Fibroblast of skin of left biceps (primary cell): Measurements from ENCODE around the gene MICU2.
"Not testable (repeated sequence)": the region's sequence is repeated elsewhere in the genome, so short reads cannot be mapped to it uniquely, and the experiment has no call there.

Experiments
- DNase-seq, 2 experiments: peaks; one replicate each; pipeline ENCODE4 v3.0.0-alpha.2; 2013; ENCODE audit warnings: low read depth in 2 of 2

MICU2 gene

DNA sequence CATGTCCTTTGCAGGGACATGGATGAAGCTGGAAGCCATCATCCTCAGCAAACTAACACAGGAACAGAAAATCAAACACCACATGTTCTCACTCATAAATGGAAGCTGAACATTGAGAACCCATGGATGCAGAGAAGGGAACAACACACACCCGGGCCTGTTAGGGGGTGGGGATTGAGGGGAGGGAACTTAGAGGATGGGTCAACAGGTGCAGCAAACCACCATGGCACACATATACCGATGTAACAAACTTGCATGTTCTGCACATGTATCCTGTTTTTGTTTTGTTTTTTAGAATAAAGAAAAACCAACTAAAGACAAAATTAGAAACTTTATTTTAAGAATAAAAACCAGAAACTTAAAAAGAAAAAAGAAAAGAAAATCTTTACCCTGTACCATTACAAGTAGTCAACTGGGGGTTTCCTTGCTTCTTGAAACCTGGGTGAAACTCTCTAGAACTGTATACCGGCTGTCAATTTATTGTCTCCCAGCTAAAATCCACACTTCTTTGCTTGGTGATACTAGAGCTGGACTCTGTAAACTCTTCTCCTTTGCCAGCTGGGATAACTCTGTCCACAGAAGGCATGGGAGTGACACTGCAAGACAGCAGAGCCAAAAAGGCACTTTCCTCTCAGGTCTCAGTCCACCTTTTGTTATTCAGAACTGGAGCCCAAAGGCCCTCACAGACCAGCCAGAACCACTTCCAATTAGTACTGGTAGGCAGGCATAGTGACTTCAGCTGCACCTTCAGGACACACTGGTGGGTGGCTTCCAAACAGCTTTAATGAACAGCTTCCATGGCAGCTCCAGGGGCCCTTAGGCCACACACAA is 9.0 kb downstream of the MICU2 start:
- no peak for DNase-seq

DNA sequence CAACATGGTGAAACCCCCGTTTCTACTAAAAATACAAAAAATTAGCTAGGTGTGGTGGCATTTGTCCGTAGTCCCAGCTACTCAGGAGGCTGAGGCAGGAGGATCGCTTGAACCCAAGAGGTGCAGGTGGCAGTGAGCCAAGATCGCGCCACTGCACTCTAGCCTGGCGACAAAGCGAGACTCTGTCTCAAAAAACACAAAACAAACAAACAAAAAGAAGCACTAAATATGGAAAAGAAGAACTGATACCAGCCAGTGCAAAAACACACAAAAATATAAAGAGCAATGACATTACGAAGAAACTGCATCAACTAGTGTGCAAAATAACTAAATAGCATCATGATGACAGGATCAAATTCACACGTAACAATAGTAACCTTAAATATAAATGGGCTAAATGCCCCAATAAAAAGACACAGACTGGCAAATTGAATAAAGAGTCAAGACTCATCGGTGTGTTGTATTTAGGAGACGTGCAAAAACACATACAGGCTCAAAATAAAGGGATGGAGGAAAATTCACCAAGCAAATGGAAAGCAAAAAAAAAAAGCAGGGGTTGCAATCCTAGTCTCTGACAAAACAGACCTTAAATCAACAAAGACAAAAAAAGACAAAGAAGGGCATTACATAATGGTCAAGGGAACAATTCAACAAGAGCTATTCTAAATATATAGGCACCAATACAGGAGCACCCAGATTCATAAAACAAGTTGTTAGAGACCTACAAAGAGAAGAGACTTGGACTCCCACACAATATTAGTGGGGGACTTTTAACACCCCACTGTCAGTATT is 13.1 kb downstream of the MICU2 start:
- not testable (repeated sequence) for DNase-seq

DNA sequence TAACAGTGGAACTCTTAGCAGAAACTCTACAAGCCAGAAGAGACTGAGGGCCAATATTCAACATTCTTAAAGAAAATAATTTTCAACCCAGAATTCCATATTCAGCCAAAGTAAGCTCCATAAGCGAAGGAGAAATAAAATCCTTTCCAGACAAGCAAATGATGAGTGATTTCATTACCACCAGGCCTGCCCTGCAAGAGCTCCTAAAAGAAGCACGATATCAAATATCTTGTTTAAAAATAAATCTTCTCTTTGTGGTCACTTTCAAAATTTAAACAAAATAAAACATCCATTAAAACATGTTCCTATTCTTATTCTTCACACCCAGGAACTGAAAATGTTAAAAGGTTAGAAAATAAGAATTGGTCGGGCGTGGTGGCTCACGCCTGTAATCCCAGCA is 13.7 kb downstream of the MICU2 start:
- DNase-seq, result no peak

DNA sequence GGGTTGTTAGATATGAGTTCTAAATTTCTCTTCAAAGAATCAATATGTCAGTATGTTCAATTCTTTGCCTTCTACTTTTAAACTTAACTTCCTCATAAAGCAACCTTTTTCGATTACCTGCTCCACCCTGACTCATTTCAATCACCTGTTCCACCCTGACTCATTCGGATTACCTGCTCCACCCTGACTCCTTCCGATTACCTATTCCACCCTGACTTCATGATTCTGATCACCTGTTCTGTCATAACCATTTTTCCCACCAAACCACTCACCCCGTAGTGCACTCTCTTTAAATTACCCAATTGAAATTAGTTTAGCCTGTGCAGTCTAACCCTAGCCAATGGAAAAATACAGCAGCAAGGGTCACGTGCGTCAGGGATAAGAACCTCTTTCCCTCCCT is 14.5 kb downstream of the MICU2 start:
- DNase-seq, result not testable (repeated sequence)

DNA sequence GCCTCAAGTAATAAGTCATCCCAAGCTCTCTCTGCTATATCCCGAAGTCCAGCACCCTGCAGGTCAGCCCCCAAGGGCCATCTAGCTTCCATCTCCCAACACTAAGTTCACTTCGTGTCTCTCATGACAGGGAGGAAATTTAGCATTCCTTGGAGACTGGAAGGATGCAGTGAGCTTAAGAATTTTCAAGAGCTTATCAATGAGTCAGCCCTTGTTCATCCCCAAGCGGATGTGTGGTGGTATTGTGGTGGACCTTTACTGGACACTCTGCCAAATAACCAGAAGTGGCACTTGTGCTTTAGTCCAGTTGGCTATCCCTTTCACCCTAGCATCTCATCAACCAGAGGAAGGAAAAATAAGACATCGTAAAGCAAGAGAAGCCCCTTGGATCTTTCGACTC is 15.6 kb downstream of the MICU2 start:
- DNase-seq, result not testable (repeated sequence)

DNA sequence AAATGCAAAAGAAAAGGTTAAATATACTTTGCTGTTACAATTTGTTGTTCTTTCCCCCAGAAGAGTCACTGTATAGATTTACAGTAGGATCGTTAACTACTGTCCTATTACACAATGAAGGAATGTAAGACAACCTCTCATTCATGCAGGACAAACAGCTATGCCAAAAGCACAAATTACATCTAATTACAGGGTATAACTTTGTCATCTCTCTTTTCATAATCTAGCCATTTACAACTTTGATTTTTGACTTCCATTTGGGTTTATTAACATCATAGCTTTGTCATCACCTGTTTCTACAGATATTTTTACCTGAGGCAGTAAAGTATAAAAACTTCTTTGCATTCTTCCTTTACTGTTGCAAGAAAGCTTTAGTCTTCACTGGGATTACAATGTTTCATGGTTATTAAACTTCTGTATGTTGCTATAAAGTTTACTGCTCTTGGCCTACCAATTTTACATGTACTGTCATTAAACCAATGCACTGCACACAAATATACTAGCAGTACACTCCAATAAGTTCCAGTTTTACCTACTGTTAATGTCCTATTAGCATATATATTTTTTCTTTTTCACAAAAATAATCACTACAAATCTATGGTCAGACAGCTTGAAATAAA is 18.9 kb downstream of the MICU2 start:
- no peak for DNase-seq

DNA sequence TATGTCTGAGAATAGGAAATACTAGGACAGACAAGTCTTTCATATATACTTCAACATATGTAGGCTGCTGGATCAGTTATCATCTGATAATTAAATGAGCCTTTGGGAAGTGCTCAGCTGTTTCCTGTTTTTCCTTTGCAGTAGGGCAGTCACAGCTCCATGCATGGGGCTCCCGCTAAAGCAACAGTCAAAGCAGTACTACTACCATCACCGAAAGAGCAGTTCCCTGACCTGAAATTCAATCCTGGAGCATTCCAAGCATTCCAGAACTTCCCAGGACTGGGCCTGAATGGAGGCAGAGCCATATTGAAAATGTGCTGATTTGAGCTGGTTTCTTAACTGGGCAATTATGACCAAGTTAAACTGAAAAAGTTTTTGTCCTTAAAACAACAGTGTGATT is 20.5 kb downstream of the MICU2 start:
- peak; percentile 29 for DNase-seq

DNA sequence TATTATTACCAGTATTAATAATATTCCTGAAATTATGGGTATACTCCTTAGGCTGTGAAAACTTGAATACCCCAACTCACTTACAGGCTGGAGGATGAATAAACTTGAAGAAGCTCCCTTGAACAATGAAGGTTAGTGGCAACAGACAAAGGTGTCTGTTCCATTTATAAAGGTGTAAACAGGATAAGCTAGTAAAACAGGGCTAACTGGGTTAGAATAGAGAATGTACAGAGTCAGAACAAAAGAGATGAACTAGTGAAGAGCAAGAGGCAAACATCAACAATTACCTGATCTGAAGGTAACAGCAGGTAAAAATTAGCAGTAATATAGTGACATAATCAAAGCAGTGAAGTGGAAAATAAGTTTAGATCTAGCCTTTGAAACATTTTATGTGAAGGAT is 23.2 kb downstream of the MICU2 start:
- no peak for DNase-seq

DNA sequence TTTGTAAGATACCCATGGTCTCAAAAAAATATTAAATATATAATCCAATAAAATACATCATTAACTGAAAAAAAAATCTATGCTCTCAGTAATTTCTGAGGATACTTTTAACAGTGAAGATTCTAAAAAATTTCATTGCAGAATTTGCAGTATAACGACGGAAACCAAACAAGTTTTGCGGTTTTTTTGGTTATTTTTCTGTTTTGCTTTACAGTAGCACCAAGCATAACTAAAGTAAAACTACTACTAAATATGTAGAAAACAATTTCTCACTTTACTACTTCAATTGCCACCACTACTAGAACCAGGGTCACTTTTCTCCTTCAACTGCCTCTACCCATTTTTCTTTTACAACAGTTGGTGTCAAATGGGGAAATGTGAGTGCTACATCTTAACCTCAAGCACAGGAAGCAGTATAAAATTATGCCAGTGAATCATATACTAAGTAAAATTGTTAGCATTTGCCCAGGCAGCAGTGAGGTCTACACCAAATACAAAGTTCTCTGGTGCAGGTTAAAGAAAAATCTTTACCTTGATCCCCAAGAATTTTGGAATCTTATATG is 24.1 kb downstream of the MICU2 start:
- no peak for DNase-seq

DNA sequence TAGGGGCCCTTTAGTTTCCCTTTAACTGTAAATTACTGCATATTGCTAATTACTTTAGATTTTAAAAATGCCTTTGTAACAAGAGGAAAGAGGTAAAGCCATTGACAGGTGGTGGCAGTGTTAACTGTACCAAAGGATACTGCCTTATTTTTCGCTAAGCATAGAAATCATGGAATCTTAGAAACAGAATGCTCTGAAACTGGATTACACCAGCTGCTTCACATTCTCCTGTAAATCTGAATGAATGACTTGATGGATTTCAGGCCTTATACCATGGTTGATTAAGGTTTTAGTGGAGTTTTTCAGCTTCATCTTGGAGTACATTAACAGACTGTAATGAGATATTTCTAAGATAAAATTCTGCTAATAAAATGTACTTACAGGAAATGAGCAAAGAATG is 25.2 kb downstream of the MICU2 start:
- no peak for DNase-seq

DNA sequence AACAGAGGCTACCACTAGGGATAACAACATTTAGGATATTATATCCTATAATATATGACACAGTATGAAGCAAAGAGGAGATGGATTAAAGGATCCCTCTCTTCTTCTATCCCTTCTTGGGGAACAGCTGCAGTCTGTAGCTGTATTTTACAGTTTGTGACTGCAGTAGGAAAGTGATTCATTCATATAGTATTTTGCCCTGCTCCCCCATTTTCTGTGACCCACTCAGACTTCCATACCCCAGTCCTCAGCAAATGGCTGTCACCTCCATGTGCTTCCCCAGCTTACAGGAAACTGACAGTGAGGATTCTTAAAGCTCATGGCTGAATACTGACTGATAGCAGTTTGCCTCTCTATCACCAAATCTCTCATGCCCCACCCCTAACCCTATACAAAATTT is 27.5 kb downstream of the MICU2 start:
- no peak for DNase-seq

DNA sequence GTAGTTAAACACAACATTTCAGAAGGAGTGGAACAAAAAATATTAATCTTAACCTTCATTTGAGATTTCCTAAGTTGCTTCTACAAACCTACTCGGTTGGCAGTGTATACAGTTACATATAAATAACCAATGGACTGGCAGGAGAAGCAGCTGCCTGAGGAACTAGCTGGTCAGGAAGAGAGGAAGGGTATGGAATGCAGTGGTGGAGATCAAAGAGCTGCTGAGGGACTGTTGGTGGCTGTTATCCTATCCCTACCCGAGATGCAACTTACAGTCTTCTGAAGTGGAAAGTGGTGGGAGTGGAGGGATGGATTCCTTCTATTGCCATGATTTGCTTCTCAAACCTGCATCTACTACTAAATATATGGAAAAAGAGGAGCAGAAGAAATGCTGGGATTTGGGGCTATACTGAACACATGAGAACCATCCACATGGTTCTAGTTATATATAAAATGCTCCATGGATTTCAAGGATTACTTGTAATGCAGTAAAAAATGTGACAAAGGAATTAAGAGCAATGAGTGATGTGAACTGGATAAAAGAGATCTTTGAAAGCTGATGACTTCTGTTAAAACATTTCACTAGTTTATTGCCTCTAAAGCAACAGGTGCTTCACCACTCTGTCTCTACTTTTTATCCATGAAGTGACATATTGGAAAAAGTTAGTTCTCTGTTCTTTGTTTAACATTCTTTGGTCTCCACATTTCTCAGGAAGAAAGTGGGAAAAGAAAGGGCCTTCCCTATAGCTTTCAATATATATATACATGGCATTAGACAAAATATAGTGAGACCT is 29.9 kb downstream of the MICU2 start:
- no peak for DNase-seq

DNA sequence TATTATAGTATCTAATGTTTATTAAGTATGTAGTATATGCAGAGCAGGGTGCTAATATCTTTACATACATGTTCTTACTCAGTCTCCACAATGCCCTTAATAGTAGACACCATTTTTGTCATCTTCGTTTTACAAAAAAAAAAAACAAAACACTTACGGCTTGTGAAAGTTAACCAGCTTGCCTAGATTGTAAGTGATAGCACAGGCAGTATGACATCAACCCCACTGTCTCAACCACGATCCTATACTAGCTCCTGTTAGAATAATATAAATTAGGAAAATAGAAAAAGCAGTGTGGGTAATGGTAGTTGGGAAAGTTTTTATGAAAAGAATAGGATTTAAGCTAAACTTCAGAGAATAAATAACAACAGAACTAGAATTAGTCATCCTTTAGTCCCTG is 34.3 kb downstream of the MICU2 start:
- DNase-seq, result no peak

DNA sequence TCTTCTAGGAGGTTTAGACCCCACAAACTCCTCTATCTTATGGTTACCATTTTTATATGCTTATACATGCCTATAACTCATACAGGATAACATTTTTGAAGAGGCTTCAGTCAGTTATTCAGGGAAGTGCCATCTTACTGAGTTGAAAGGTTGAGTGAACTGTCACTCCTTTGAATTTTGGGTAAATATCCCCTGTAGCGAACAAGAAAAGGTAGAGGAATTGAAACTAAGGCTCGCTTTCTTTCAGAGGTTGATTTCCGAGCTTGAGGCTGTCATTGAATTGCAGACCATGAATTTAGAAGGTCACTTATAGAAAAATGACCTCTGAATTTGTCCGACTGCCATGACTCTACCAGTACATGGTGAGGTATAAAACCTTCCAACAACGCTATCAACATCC is 35.1 kb downstream of the MICU2 start:
- no peak for DNase-seq

DNA sequence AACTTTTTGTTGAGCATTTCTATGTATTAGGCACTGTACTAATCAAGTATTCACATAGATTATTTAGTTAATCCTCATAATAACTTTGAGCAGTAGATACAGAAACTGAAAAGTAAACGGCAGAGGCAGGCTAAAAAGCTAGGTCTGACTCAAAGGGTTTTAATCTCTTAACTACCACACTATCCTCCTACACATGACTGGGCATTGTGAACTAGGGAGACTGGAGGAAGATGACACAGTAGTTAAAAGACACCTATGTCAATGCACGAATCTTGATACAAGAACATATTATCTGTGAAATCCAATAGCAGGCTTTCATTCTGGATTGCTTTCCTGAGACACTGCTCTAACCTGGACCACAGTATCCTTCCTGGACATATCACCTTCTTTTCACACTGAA is 36.3 kb downstream of the MICU2 start:
- DNase-seq, result no peak

DNA sequence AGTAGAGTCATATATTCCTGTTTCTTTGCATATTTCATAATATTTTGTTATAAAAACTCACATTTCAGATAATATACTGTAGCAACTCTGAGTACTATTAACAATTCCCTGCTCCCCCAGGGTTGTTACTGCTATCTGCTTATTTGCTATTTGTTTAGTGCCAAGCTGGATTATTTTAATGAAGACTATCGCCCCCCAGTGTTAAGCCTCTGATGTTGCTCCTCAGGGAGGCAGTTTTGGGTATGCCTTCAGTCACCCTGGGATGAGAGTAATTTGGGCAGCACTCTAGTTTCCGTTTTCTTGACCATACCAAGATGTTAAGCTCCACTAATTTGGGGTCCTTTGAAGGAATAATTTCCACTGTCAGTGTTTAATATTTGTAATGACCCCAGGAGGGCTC is 46.0 kb downstream of the MICU2 start:
- no peak for DNase-seq

DNA sequence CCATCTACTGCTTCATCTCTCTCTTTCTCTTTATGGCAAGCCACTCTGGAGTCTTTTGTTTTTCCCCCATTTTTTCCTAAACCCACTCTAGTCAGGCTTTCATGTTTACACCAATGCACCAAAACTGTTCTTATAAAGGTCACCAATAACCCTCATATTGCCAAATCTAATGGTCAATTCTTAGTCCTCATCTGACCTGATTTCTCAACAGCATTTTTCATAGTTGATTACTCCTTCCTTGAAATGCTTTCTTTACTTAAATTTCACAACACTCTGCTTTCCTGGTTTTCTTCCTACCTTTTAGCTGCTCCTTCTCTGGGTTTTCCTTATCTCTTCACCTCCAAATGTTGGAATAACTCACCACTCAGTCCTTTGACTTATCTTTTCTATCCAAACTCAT is 47.9 kb downstream of the MICU2 start:
- no peak for DNase-seq

DNA sequence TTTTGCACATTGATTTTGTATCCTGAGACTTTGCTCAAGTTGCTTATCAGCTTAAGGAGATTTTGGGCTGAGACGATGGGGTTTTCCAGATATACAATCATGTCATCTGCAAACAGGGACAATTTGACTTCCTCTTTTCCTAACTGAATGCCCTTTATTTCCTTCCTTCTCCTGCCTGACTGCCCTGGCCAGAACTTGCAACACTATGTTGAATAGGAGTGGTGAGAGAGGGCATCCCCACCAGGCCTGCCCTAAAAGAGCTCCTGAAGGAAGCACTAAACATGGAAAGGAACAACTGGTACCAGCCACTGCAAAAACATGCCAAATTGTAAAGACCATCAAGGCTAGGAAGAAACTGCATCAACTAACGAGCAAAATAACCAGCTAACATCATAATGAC is 50.7 kb downstream of the MICU2 start:
- DNase-seq, result not testable (repeated sequence)

DNA sequence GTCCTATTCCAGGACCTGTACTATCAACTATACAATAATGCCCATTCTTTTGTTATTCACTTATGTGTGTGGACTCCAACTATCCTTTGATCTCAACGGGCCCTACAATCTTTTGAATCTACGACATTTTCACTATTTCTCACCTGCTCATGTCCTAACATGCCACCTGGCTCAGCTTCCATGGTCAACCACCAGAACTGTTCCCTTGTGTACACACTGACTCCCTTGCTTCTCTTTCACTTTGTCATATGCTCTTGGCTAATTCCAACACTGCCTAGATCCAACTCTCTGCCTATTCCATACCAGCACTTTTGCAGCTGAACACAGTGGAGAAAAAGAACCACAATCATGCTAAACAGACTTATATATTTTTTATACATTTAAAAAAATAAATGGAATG is 53.1 kb downstream of the MICU2 start:
- no peak for DNase-seq

DNA sequence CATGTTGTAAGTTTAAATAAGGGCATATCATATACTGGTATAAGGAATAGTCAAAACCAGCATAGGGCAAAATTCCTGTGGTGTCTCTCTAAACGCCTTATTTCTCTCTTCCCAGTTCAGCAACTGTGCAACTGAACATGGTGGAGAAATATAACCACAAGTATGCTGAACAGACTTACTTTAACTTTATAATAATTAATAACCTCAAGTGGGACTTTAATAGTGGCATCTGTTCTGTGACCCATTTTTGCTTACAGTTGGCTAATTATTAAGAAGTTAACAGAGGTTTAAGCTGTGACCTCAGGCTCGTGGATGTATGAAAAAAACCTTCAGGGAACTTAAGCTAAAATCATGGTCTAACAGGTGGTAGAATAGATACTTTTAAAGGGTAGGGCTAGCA is 54.3 kb downstream of the MICU2 start:
- DNase-seq, result no peak

DNA sequence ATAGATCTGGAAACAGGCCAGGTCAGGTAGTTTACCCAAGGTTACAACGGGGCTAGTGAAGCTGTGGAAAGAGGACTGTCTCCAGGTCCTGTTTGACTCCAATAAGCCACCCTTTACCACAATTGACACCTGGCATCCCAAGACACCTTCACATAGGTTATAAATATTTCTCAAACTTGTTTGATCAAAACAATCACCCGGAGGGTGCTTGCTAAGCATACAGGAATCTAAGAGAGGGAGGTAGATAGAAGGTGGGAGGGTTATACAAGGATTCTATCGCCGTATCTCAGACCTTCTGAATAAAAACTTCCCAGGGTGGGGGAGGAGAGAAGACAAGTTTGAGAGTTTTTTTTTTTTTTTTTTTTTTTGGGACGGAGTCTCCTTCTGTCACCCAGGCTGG is 55.4 kb downstream of the MICU2 start:
- DNase-seq, result no peak

DNA sequence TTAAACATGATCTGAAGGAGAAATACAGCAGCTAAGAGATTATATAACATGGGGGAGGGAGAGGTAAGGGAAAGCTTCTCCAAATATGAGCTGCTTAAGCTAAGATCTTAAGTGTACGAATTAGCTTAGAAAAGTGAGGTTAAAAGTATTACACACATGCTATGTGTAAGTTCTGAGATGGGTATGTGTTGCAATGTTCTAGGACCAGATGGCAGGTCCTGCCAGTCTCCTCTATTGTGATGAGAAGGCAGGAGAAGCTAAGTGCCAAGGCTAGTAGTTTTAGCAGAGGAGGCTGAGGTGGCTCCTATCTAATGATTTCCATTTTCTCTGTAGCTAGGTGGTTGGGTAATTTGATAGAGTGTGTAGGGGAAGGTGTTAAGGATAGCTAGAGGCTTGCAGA is 57.6 kb downstream of the MICU2 start:
- no peak for DNase-seq
